ENCODE data around the gene DDTL.
A peak's percentile ranks its signal among the peaks of the same experiment; 100 is the strongest.
"Not testable (repeated sequence)": the region's sequence is repeated elsewhere in the genome, so short reads cannot be mapped to it uniquely, and the experiment has no call there.

Gene DDTL

DNA sequence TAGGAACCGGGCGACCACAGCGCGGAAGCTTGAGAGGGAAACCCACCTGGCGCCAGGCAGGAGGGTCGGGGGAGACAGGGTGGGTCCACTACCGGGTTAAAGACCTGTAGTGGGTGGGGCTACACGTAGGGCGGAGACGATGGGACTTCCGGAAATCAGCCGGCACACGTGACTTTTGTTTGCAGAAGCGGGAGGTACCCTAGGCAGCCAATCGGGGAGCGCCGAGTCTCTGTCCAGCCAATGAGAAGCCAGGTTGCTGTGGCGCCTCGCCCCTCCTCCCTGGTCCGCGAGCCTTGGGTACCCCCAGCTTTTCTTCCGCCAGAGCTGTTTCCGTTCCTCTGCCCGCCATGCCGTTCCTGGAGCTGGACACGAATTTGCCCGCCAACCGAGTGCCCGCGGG lies at the start of gene DDTL:
DDTL (plus strand) TSS at position 321 of the 400 bp plus-strand sequence; CDS start at position 348, 27 bp downstream.
- DNase-seq (ENCODE audit: low read depth in 2 of 3, low spot score in 1 of 3) = not testable (repeated sequence)

- not testable (repeated sequence) for DNase-seq (ENCODE audit: low read depth in 2 of 3, low spot score in 1 of 3)
Observed at GRCh38 chr22:23920267-23920611, 46.4 kb upstream of the DDTL start.

- not testable (repeated sequence) for DNase-seq (ENCODE audit: low read depth in 2 of 3, low spot score in 1 of 3)
Observed at GRCh38 chr22:23921586-23922201, 45.0 kb upstream of the DDTL start.

DNA sequence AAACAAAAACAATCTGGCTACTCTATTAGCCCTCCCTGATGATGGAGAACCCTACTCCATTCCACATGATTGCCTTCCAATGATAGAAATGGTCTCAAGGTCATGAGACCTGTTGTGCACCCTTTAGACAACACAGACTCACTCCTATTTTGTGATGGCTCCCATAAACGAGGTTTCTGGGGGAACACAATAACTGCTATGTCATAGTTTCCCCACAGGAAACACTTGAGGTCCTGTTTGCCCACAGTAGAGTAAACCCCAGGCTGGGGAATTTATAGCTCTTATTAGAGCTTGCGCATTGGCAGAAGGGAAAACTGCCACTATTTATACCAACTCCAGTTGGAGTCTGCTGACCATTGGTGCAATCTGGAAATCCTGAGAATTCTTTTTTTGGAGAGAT lies 43.8 kb upstream of the DDTL start:
- DNase-seq (ENCODE audit: low read depth in 2 of 3, low spot score in 1 of 3) = no peak

- DNase-seq (ENCODE audit: low read depth in 2 of 3, low spot score in 1 of 3) = no peak
Observed at GRCh38 chr22:23925020-23925606, 41.6 kb upstream of the DDTL start.

DNA sequence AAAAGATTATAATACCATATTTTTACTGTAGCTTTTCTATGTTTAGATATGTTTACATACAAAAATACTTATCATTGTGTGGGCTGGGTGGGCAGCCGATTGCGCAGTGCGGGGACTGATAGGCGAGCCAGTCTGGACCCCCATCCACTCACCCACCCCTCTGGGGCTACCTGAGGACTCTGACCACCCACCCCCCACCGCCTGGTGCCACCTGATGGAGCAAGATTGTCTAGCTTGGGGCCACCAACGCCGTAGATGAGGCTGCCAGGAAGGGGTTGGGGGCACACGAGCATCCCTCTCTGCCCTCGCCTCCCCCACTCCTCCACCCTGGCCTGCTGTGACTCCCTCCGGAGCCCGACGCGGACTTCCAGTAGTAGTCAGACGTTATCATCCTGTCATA lies 40.1 kb upstream of the DDTL start:
- no peak for DNase-seq (ENCODE audit: low read depth in 2 of 3, low spot score in 1 of 3)

GRCh38 chr22:23938328-23939016 lies 28.2 kb upstream of the DDTL start:
- DNase-seq (ENCODE audit: low read depth in 2 of 3, low spot score in 1 of 3) = no peak

DNA sequence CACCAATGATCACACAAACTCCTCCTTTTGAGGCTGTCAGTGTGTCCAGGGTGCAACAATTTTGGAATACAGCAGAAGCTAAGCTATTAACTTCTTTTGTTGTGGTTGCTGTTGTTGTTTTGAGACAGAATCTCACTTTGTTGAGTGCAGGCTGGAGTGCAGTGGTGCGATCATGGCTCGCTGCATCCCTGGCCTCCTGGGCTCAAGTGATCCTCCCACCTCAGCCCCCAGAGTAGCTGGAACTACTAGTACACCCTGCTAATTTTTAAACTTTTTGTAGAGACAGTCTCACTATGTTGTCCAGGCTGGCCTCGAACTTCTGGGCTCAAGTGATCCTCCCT lies 27.7 kb upstream of the DDTL start:
- no peak for DNase-seq (ENCODE audit: low read depth in 2 of 3, low spot score in 1 of 3)

- DNase-seq (ENCODE audit: low read depth in 2 of 3, low spot score in 1 of 3) = not testable (repeated sequence)
Observed at GRCh38 chr22:23940166-23940565, 26.5 kb upstream of the DDTL start.

DNA sequence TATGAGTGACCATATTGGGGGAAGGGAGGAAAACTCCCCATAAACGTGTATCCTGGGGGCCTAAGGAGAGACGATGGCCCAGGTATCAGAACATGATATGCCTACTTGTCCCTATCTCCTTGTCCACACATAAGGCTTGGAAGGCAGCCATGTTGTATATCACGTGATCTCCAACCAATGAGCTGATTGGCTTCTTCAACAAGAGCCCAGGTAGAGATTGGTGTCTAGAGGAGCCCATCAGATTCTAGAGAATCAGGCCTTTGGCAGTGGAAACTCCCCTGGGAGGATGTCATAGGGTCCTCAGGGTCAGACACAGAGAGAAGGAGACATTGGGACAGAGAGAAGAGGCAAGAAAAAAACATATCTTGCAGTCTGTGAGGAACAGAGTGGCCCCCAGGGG lies 19.3 kb upstream of the DDTL start:
- not testable (repeated sequence) for DNase-seq (ENCODE audit: low read depth in 2 of 3, low spot score in 1 of 3)

DNA sequence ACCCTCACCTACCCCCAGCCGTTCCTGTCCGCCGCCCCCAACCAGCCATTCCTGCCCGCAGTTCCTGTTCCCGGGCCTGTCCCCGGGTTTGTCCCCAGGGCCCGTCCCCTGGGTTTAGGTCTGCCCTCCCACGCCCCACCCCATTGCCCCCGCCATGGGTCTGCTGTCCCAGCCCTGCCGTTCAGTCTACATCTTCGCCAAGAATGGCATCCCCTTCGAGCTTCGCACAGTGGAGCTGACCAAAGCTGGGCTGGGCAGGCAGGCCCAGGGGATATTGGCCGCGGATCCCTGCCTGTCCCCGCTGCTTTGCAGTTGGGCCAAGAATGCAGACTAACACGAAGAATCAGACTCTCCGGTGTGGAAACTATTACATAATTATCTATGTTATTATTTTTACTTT lies 16.9 kb upstream of the DDTL start:
- DNase-seq (ENCODE audit: low read depth in 2 of 3, low spot score in 1 of 3) = not testable (repeated sequence)

DNA sequence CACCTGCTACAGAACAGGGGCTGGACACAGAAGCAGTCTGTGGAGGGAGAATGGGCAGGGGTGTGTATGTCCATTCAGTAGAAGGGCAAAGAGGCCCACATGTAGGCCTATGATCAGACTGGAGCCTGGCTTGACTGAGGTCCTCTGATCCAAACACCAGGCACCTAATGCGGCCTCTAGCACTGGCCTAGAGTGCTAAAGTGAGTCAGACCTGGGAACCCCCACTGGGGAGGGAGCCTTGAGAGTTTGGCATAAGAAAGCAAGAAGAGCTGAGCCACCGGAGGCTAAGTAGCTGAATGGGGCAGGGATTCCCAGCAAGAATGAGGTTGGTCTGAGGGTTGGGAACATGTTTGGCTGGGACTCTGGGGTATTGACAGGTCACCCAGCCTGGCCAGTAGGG lies 15.3 kb upstream of the DDTL start:
- not testable (repeated sequence) for DNase-seq (ENCODE audit: low read depth in 2 of 3, low spot score in 1 of 3)

DNA sequence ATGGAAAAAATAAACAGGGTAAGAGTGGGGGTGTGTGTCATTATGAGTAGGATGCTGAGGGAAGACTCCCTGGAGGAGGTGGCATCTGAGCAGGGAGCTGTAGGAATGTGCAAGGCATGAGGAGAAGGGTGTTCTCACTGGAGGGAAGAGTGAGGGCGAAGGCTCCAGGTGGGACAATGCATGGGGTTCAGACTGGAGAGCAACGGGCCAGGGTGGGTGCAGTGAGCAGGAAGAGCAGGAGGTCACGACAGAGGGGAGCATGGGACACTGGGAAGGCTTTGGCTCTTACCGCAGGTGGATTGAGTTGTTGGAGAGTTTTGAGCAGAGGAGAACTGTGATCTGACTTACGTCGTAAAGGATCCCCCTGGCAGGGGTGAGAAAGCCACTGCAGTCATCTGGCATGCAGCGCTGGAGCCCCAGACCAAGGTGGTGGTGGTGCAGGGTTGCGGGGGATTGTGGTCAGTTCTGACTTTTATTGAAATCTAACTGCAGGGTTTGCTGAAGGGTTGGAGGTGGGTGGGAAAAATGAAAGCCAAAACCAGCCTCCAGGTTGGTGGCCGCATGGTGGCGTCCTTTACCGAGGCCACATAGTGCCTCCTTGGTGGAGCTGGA lies 13.8 kb upstream of the DDTL start:
- DNase-seq (ENCODE audit: low read depth in 2 of 3, low spot score in 1 of 3) = not testable (repeated sequence)

- DNase-seq (ENCODE audit: low read depth in 2 of 3, low spot score in 1 of 3) = not testable (repeated sequence)
Observed at GRCh38 chr22:23953485-23953884, 13.2 kb upstream of the DDTL start.

DNA sequence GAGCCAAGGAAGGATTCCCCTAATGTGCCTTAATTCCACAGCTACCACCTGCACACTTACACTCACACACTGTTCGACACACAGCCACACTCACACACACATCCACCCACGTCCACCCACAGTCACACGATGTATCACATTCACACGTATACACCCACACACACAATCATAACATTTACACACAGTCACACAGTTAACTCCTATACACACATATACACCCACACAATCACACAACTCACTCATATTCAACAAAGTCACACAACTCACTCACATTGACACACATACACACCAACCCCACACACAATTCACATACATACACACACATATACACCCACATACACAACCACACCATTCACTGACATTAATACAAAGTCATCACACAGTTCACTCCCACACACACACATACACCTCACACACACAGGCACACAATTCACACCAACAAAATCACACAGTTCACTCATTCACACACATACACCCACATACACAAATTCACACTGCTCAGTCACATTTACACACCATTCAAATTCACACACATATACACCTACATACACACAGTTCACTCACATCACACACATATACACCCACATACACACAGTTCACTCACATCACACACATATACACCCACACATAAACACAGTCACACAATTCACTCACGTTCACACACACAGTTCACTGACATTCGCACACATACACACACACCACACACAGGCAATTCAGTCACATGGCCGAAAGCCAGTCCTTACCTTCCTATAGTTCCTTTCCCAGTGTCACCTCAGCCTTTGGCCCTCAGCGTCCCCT lies 12.3 kb upstream of the DDTL start:
- not testable (repeated sequence) for DNase-seq (ENCODE audit: low read depth in 2 of 3, low spot score in 1 of 3)

- DNase-seq (ENCODE audit: low read depth in 2 of 3, low spot score in 1 of 3) = not testable (repeated sequence)
Observed at GRCh38 chr22:23954991-23955305, 11.7 kb upstream of the DDTL start.

- DNase-seq (ENCODE audit: low read depth in 2 of 3, low spot score in 1 of 3) = not testable (repeated sequence)
Observed at GRCh38 chr22:23955886-23956285, 10.8 kb upstream of the DDTL start.

DNA sequence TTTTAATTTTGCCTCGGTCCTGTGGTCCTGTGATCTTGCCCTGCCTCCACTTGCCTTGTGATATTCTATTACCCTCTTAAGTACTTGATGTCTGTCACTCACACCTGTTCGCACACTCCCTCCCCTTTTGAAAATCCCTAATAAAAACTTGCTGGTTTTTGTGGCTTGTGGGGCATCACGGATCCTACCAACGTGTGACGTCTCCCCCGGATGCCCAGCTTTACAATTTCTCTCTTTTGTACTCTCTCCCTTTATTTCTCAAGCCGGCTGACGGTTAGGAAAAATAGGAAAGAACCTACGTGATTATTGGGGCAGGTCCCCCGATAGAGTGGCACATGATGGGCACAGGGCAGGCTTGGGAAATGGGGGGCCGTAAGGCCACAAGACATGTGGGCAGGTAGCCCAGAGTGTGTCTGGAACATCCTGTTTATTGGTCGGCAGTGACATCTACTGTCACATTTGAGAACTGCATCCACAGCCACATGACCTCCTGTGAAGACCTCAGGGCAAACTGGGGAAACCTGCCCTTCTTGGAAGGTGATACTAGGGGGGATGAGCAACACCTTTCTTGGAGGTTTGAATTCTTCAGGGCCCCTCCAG lies 10.3 kb upstream of the DDTL start:
- peak; percentile 63 to 86 (median 64) for DNase-seq (ENCODE audit: low read depth in 2 of 3, low spot score in 1 of 3)

DNA sequence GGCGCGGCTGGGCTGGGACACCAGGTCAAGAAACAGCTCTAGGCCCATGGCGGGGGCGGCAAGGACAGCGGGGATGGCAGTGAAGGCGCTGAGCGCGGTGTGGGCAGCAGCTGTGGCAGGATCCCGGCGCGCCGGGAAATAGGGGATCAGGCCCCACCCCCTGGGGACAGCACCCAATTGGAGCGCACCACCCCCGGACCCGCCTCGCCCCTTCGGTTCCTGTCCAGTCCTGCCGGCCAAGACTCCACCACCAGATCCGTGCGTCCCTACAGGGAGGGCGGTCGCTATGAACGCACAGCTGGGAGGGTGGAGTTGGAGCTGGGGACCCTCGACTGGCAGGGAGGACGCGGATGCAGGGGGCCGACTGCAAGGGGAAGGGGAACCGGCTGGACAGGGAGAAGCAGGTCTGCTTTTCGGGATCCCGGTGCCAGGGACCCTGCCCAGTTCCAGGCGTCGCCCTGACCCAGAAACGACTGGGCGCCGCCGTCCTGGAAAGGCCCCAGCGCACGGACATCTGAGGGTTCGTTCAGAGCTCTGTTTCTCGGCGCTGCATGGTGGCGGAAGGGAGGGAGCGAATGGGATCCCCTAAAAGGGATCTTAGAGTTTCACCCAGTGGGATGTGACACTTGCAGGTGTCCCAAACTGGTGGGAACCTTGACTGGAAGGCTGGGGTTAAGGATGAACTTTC lies 5.5 kb upstream of the DDTL start, which contains the start of gene GSTT2B:
GSTT2B (minus strand) TSS at position 112 of the 688 bp plus-strand sequence; CDS start at position 48, 64 bp downstream.
- not testable (repeated sequence) for DNase-seq (ENCODE audit: low read depth in 2 of 3, low spot score in 1 of 3)

DNA sequence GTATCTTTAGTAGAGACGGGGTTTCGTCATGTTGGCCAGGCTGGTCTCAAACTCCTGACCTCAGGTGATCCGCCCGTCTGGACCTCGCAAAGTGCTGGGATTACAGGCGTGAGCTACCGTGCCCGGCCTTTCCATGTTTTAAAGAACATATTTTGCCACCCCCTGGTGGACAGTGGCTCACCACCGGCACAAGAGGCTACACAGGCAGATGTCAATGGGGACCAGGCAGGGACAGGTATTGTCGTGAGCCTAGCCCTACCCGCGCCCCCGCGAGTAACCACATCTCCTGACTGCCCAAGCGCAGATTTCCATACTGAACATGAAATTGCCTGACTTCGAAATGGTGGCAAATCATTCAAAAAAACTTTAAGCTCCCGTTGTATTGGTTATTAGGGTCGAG lies 594 bp upstream of the DDTL start:
- not testable (repeated sequence) for DNase-seq (ENCODE audit: low read depth in 2 of 3, low spot score in 1 of 3)
